GM12878 (cell line): ENCODE data around the gene PMEL. TPM values are rescaled to one million over a fixed set of nuclear protein-coding genes. Genes with fewer than 3 reads are reported as not detected.

ENCODE experiments used
- BMI1 ChIP-seq: fragments of 450-650 bp; IDR thresholded peaks from 2 replicates; pipeline ENCODE4 v1.6.1; 2016; ENCODE audit warnings: mild to moderate bottlenecking, moderate library complexity, borderline replicate concordance
- CREB1 ChIP-seq: IDR thresholded peaks from 2 replicates; pipeline ENCODE4 v1.6.1; 2012; ENCODE audit warnings: low read depth, mild to moderate bottlenecking, inconsistent platforms
- ESRRA ChIP-seq: IDR thresholded peaks from 2 replicates; pipeline ENCODE4 v1.6.1; 2012; ENCODE audit warnings: mild to moderate bottlenecking, low read length, improper control_type of control experiment
- FOS ChIP-seq: IDR thresholded peaks from 3 replicates; pipeline ENCODE4 v1.6.1; 2011; ENCODE audit warnings: borderline replicate concordance; ENCODE audit not compliant: insufficient read length; ENCODE audit errors: extremely low read depth
- FOXM1 ChIP-seq: IDR thresholded peaks from 2 replicates; pipeline ENCODE4 v1.6.1; 2012; ENCODE audit warnings: low read depth, mild to moderate bottlenecking, inconsistent platforms, low read length, moderate library complexity
- HDAC2 ChIP-seq: fragments of 200-600 bp; sonication (generic); IDR thresholded peaks from 2 replicates; pipeline ENCODE4 v1.6.1; 2017
- IRF4 ChIP-seq: IDR thresholded peaks from 2 replicates; pipeline ENCODE4 v1.6.1; 2011; ENCODE audit warnings: low read depth, low read length
- NR2C2 ChIP-seq: IDR thresholded peaks from 2 replicates; pipeline ENCODE4 v1.6.1; 2011; ENCODE audit warnings: borderline replicate concordance, low read depth; ENCODE audit not compliant: control insufficient read depth, insufficient read length
- NR2F1 ChIP-seq: fragments of 450-650 bp; conservative IDR thresholded peaks from 2 replicates; pipeline ENCODE4 v1.6.1; 2017; ENCODE audit warnings: mild to moderate bottlenecking
- PML ChIP-seq: IDR thresholded peaks from 2 replicates; pipeline ENCODE4 v1.6.1; 2012; ENCODE audit warnings: low read length, inconsistent platforms
- POLR2A ChIP-seq: IDR thresholded peaks from 2 replicates; pipeline ENCODE4 v1.6.1; 2011; ENCODE audit warnings: low read depth, mild to moderate bottlenecking, low read length
- RFX5 ChIP-seq: IDR thresholded peaks from 2 replicates; pipeline ENCODE4 v1.6.1; 2011; ENCODE audit warnings: low read depth, low read length, improper control_type of control experiment
- SMC3 ChIP-seq: IDR thresholded peaks from 2 replicates; pipeline ENCODE4 v1.6.1; 2011; ENCODE audit warnings: low read length, improper control_type of control experiment, borderline replicate concordance
- TCF12 ChIP-seq: IDR thresholded peaks from 2 replicates; pipeline ENCODE4 v1.6.1; 2011; ENCODE audit warnings: low read depth, mild to moderate bottlenecking, low read length
- WRNIP1 ChIP-seq: IDR thresholded peaks from 2 replicates; pipeline ENCODE4 v1.6.1; 2011; ENCODE audit warnings: low read depth, low read length, improper control_type of control experiment, borderline replicate concordance
- polyA plus RNA-seq, 11 experiments: library from polyadenylated mRNA; depleted of rRNA in 4 of 11; unstranded in 6 of 11; stranded (reverse) in 5 of 11; fragments of >200 nt; fragmentation: Nextera tagmentation in 4 of 11; fragmentation: Illumina TruSeq in 1 of 11; extraction: Ambion mirVana in 4 of 11; extraction: Trizol in 1 of 11; gene quantifications; 1 replicate in 1 of 11; 2 replicates in 10 of 11; pipeline versions ENCODE4 v1.2.1 to v1.2.3, GENCODE V29; 2011 to 2016; ENCODE audit warnings: inconsistent platforms in 2 of 11, missing spikeins in 2 of 11, low read depth in 1 of 11
- total RNA-seq, 4 experiments: library from RNA; depleted of rRNA in 3 of 4; stranded (reverse); fragments of >200 nt in 3 of 4; fragmentation: Illumina TruSeq in 1 of 4; extraction: Trizol in 1 of 4; gene quantifications; 2 replicates each; pipeline versions ENCODE4 v1.2.1 to v1.2.3, GENCODE V29; 2013 to 2021
- TF ChIP-seq, protein P1 (sequence below): fragments of 450-650 bp; formaldehyde crosslinking; IDR thresholded peaks from 2 replicates; pipeline ENCODE4 v1.4.0; 2020; ENCODE audit warnings: mild to moderate bottlenecking, moderate library complexity
- TF ChIP-seq, protein P2 (sequence below): IDR thresholded peaks from 2 replicates; pipeline ENCODE4 v1.6.1; 2011; ENCODE audit warnings: low read depth, low read length, improper control_type of control experiment, borderline replicate concordance
- TF ChIP-seq, protein P3 (sequence below): fragments of 450-650 bp; conservative IDR thresholded peaks from 2 replicates; pipeline ENCODE4 v1.6.1; 2017; ENCODE audit warnings: mild to moderate bottlenecking, moderate library complexity
- TF ChIP-seq, protein P4 (sequence below): fragments of 450-650 bp; formaldehyde crosslinking; IDR thresholded peaks from 2 replicates; pipeline ENCODE4 v1.4.0; 2022; ENCODE audit warnings: mild to moderate bottlenecking, moderate library complexity
- TF ChIP-seq, protein P5 (sequence below): fragments of 450-650 bp; IDR thresholded peaks from 2 replicates; pipeline ENCODE4 v1.6.1; 2017; ENCODE audit warnings: borderline replicate concordance

The PMEL gene
- total and polyA plus RNA-seq, 10 of the 15 experiments (the other 5 are each of a cell fraction or from before 2014, with no cell fraction given): 0.32 to 1.6 (median 0.56) TPM

DNA sequence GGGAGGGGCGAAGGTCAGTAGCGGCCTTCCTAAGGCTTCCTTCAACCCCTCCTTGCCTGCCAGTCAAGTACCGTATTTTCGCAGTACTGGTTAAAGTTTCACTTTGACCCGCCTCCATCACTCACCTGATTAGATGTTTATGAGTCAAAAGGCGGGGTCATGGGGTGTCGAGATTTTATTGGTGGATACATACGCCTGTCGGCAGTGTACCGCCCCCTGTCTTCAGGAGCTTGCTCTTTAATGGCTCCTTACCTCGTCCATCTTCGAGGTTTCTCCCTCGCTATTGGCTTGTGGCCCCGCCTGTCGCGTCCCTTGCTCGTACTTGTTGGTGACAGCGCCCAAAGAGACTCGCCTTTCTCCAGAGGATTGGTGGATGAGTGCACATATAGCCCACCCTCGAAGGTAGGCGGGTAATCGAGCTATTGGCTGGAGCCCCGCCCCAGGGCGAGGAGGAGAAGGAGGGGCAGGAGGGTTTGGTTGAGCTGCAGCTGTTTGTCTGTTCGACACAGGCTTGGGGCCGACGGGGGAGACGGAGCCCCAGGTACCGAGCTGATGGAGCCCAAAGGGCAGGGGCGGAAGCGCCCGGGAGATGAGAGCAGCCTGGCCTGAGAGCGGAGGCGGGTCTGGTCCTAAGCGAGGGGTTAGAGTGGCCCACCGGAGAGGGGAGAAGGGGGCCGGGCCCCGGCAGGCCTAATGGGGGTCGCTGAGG, 7.9 kb upstream of the PMEL start, which contains the start of gene RAB5B (continued):
- TF ChIP-seq, protein P1, sequence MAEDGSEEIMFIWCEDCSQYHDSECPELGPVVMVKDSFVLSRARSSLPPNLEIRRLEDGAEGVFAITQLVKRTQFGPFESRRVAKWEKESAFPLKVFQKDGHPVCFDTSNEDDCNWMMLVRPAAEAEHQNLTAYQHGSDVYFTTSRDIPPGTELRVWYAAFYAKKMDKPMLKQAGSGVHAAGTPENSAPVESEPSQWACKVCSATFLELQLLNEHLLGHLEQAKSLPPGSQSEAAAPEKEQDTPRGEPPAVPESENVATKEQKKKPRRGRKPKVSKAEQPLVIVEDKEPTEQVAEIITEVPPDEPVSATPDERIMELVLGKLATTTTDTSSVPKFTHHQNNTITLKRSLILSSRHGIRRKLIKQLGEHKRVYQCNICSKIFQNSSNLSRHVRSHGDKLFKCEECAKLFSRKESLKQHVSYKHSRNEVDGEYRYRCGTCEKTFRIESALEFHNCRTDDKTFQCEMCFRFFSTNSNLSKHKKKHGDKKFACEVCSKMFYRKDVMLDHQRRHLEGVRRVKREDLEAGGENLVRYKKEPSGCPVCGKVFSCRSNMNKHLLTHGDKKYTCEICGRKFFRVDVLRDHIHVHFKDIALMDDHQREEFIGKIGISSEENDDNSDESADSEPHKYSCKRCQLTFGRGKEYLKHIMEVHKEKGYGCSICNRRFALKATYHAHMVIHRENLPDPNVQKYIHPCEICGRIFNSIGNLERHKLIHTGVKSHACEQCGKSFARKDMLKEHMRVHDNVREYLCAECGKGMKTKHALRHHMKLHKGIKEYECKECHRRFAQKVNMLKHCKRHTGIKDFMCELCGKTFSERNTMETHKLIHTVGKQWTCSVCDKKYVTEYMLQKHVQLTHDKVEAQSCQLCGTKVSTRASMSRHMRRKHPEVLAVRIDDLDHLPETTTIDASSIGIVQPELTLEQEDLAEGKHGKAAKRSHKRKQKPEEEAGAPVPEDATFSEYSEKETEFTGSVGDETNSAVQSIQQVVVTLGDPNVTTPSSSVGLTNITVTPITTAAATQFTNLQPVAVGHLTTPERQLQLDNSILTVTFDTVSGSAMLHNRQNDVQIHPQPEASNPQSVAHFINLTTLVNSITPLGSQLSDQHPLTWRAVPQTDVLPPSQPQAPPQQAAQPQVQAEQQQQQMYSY (CRISPR knock-in tag): no peak
- TF ChIP-seq, protein P2, sequence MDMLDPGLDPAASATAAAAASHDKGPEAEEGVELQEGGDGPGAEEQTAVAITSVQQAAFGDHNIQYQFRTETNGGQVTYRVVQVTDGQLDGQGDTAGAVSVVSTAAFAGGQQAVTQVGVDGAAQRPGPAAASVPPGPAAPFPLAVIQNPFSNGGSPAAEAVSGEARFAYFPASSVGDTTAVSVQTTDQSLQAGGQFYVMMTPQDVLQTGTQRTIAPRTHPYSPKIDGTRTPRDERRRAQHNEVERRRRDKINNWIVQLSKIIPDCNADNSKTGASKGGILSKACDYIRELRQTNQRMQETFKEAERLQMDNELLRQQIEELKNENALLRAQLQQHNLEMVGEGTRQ: no peak; the same call in 1 of the 2 replicates
- no peak for TF ChIP-seq IRF4
- TF ChIP-seq TCF12: peak; percentile 85
- no peak for TF ChIP-seq SMC3
- TF ChIP-seq FOXM1: peak; percentile 45; the same call in 1 of the 2 replicates
- TF ChIP-seq, protein P3, sequence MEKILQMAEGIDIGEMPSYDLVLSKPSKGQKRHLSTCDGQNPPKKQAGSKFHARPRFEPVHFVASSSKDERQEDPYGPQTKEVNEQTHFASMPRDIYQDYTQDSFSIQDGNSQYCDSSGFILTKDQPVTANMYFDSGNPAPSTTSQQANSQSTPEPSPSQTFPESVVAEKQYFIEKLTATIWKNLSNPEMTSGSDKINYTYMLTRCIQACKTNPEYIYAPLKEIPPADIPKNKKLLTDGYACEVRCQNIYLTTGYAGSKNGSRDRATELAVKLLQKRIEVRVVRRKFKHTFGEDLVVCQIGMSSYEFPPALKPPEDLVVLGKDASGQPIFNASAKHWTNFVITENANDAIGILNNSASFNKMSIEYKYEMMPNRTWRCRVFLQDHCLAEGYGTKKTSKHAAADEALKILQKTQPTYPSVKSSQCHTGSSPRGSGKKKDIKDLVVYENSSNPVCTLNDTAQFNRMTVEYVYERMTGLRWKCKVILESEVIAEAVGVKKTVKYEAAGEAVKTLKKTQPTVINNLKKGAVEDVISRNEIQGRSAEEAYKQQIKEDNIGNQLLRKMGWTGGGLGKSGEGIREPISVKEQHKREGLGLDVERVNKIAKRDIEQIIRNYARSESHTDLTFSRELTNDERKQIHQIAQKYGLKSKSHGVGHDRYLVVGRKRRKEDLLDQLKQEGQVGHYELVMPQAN: peak; percentile 89
- TF ChIP-seq WRNIP1: 0 out of 2 replicates have a peak, but pooled peaks have one; percentile 35
- peak; percentile 94 for TF ChIP-seq FOS
- TF ChIP-seq, protein P4, sequence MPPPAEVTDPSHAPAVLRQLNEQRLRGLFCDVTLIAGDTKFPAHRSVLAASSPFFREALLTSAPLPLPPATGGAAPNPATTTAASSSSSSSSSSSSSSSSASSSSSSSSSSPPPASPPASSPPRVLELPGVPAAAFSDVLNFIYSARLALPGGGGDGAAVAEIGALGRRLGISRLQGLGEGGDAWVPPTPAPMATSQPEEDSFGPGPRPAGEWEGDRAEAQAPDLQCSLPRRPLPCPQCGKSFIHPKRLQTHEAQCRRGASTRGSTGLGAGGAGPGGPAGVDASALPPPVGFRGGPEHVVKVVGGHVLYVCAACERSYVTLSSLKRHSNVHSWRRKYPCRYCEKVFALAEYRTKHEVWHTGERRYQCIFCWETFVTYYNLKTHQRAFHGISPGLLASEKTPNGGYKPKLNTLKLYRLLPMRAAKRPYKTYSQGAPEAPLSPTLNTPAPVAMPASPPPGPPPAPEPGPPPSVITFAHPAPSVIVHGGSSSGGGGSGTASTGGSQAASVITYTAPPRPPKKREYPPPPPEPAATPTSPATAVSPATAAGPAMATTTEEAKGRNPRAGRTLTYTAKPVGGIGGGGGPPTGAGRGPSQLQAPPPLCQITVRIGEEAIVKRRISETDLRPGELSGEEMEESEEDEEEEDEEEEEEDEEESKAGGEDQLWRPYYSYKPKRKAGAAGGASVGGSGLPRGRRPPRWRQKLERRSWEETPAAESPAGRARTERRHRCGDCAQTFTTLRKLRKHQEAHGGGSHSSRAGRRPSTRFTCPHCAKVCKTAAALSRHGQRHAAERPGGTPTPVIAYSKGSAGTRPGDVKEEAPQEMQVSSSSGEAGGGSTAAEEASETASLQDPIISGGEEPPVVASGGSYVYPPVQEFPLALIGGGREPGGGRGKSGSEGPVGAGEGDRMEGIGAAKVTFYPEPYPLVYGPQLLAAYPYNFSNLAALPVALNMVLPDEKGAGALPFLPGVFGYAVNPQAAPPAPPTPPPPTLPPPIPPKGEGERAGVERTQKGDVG: no peak
- TF ChIP-seq HDAC2: no peak
- TF ChIP-seq NR2C2: no peak
- peak; percentile 65 for TF ChIP-seq RFX5
- TF ChIP-seq PML: peak; percentile 85
- peak; percentile 97 for TF ChIP-seq POLR2A
- TF ChIP-seq ESRRA: no peak
- TF ChIP-seq BMI1: no peak
- TF ChIP-seq, protein P5, sequence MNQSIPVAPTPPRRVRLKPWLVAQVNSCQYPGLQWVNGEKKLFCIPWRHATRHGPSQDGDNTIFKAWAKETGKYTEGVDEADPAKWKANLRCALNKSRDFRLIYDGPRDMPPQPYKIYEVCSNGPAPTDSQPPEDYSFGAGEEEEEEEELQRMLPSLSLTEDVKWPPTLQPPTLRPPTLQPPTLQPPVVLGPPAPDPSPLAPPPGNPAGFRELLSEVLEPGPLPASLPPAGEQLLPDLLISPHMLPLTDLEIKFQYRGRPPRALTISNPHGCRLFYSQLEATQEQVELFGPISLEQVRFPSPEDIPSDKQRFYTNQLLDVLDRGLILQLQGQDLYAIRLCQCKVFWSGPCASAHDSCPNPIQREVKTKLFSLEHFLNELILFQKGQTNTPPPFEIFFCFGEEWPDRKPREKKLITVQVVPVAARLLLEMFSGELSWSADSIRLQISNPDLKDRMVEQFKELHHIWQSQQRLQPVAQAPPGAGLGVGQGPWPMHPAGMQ: no peak
- TF ChIP-seq NR2F1: peak; percentile 78; the same call in 1 of the 2 replicates
- TF ChIP-seq CREB1: peak; percentile 97
